NOMO-1 treated with DMSO at 0.1 percent for 48 hours (cell line): Measurements from ENCODE around the gene CYP26B1.
"Not testable (repeated sequence)": the region's sequence is repeated elsewhere in the genome, so short reads cannot be mapped to it uniquely, and the experiment has no call there.

Experiments
- DNase-seq: peaks from one replicate; lab custom pipeline; 2025; ENCODE audit not compliant: unreplicated experiment; lab: John Stamatoyannopoulos, UW

CYP26B1 gene

DNA sequence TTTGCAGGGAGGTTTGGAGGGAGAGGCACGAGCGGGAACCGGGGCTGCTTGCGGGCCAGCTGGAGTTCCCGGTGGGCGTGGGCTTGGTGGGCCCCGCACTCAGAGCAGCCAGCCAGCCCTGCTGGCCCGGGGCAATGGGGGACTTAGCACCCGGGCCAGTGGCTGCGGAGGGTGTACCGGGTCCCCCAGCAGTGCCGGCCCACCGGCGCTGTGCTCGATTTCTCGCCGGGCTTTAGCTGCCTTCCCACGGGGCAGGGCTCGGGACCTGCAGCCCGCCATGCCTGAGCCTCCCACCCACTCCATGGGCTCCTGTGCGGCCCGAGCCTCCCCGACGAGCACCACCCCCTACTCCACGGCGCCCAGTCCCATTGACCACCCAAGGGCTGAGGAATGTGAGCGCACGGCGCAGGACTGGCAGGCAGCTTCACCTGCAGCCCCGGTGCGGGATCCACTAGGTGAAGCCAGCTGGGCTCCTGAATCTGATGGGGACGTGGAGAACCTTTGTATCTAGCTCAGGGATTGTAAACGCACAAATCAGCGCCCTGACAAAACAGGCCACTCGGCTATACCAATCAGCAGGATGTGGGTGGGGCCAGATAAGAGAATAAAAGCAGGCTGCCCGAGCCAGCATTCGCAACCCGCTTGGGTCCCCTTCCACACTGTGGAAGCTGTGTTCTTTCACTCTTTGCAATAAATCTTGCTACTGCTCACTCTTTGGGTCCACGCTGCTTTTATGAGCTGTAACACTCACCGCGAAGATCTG, 60.6 kb downstream of the CYP26B1 start:
- DNase-seq = not testable (repeated sequence)

DNA sequence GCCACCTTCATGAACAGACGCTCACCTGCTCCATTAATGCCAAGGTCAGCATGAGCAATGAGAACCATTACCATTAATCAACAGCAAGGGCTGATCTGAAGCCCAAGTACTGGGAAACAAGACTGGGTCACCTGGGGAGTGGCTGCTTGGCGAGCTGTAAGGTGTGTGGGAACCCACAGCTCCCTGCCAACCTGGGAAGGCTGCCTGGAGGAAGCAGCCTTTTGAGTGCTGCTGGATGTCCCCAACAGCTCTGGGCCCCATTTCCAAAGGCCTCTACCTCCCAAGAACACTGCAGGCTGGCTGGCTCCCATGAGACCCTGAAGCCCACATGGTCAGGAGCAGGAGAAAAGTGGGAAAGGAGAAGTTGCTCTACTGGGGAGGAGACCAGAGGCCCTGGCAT, 62.1 kb downstream of the CYP26B1 start:
- no peak for DNase-seq

DNA sequence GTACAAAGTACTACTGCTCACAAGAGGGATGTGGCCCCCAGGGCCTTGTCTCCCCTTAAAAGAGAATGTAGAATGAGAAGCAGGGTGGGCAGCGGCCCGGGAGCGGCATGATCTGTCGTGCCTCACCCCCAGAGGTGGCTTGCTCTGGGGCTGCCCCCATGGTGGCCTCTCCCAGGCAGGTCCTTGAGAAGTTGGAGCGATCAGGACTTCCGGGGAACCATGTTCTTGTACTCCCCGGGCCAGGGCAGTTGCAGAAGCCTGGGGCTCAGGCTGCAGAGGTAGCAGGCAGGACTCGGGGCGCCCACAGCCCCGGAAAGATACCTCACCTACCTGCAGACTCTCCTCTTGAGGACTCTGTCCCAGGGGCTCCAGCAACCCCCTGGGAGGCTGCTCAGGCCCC, 62.6 kb downstream of the CYP26B1 start:
- no peak for DNase-seq

DNA sequence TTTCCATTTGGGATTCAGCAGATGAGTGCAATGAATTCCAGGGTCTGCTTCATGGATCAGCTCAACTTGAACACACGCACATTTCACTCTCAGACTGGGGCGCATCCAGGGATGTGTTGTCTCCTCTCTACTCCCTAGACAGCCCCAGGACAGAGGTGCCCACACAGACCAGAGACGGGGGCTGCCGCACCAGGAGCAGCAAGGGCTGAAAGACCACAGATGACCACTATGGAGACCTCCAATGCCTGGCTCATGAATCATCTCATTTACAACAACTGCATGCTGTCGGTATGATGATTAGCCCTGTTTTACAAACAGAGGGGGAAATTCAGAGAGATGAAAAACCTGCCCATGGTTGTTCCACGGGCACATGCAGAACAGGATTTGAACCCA, 63.1 kb downstream of the CYP26B1 start:
- no peak for DNase-seq

DNA sequence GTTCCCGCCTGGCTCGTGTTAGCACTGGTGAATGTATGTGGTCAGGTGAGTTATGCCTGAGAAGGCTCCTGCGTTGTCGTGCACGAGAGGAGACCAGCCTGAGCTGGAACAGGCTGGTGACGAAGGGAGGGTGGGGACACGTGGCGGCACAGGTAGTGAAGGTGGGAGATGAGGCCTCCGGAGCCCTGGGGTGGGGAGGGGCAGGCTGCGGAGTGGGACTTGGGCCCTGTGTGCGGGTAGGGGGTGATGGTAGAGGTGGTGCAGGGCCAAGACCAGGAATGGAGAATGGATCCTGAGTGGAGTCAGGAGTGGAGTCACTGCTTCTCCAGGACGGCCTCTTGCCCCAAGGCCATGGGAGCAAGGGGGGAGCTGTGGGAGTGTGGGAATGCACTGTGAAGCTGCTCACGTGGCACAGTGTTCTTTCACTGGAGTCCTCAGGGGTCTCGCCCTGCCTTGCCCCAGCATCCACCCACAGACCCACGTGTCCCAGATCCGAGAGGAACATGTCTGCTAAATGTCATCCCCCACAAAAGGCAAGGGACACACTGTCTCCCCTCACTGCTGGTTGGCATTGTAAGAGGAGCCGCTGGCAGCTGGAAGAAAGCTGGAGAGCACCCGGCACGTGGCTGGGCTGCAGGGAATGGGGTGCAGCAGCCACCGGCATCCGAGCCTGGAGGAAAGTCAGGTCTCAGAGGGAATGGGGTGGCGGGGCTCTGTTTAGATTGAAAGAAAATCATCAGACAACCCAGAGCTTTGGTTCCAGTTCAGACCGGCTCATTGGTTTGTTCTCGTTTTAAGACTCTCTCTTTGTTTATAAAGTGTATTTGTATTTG, 63.7 kb downstream of the CYP26B1 start:
- DNase-seq = no peak

GRCh38 chr2:72082887-72083286, 64.8 kb downstream of the CYP26B1 start:
- DNase-seq = no peak

GRCh38 chr2:72082021-72082601, 65.6 kb downstream of the CYP26B1 start:
- no peak for DNase-seq

DNA sequence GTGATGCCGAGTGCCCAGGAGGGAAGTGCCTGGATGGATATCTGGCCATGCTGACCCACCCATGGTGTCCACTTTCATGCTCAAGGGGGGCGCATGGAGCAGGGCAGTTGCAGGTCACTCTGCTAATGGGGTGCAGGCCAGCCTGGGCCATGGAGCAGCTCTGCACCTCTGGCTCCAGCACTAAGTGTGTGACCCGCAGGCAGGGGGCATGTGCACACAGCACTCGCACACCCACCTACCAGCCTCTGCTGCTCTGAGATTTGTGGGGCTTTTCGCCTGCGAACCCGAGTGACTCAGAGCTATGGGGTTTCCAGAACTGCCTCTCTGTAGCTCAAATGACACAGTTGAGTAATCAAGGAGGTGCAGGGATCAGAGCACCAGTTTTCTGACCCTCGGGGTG, 66.2 kb downstream of the CYP26B1 start:
- DNase-seq = no peak

DNA sequence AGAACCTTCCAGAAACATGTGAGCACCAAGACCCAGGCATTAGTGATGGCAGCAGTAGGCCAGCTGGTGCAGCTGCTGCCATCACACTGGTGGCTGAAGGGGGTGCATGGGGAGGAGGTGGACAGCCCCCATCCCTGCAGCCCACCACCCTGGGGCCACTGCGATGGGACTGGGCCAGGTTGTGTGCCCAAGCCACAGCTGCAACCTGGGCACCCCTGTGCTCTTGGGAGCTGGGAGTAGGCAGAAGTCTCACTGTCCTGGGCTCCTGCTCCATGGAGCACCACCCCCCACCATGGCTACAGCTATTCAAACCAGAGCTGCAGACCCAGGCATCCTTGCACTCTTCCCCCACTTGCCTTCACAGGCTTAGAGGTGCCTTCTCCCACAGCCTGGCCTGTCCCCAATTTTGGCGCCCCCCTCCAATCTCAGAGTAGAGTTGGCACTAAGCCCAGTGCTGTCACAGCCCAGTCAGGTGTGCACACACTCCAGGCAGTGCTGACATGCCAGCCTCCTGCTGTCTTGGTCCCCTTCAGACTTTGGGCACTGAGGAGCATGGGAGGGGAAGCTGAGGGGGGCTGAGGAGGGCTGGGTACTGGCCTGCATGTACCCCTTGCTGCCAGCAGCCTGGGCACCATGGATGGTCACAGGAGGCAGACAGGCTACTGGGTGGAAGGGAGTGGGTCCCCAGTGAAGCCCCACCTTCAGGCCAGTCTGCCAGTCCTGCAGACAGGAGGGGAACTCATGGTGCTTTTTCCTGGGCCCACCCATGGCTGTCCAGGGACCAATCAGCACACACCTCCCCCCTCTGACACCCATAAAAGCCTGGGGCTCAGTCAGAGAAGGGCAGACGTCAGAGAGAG, 67.1 kb downstream of the CYP26B1 start:
- DNase-seq = no peak
